RWPE1 (cell line): ENCODE results near the gene GPC6.

Source experiments
- CTCF ChIA-PET: fragments of 350-600 bp; sonication (Branson Sonifier 250); formaldehyde crosslinking; extraction: SDS; loops from one replicate; lab custom pipeline; 2021; lab: Yijun Ruan, JAX
- POLR2A ChIA-PET: fragments of 400-600 bp; formaldehyde crosslinking; extraction: SDS; loops from one replicate; lab custom pipeline; 2020; ENCODE audit warnings: antibody characterized with exemption; ENCODE audit not compliant: low non-redundant PET; lab: Yijun Ruan, JAX
- DNase-seq: peaks from one replicate; pipeline ENCODE4 v3.0.0; 2012; ENCODE audit warnings: low spot score
- H3K27ac ChIP-seq: fragments of 450-650 bp; 2 replicates; pipeline ENCODE4 v1.5.1; 2017
- TF ChIP-seq, protein P1 (sequence below): fragments of 450-650 bp; conservative IDR thresholded peaks from 2 replicates; pipeline ENCODE4 v1.5.1; 2017; ENCODE audit warnings: low read depth, mild to moderate bottlenecking

GPC6 gene

DNA sequence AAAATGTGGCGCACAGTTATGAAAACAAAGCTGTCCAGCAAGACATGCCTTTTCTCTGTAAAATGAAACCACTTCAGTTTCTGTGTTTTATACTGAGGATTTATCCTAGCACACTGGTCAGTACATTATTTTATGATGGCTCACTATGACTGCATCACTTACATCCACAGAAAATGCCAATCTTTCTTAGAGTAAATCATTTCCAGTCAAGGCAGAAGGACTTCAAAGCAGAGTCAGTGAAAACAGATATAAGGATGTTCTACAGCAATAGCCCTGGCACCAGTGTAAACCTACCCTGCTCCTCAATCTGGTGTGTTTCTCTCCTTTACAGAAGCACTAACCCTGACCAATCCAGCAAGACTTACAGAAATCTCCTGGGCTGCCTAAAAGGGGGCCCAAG, 473.5 kb downstream of the GPC6 start:
- TF ChIP-seq, protein P1, sequence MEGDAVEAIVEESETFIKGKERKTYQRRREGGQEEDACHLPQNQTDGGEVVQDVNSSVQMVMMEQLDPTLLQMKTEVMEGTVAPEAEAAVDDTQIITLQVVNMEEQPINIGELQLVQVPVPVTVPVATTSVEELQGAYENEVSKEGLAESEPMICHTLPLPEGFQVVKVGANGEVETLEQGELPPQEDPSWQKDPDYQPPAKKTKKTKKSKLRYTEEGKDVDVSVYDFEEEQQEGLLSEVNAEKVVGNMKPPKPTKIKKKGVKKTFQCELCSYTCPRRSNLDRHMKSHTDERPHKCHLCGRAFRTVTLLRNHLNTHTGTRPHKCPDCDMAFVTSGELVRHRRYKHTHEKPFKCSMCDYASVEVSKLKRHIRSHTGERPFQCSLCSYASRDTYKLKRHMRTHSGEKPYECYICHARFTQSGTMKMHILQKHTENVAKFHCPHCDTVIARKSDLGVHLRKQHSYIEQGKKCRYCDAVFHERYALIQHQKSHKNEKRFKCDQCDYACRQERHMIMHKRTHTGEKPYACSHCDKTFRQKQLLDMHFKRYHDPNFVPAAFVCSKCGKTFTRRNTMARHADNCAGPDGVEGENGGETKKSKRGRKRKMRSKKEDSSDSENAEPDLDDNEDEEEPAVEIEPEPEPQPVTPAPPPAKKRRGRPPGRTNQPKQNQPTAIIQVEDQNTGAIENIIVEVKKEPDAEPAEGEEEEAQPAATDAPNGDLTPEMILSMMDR, result no peak
- no peak overlapping the region for H3K27ac ChIP-seq
- ChIA-PET CTCF (interaction anchor here (0.8 kb wide), 1 partner anchor 229 kb away, joined by 3 read pairs; no protein-coding TSS in a partner anchor), POLR2A (no interaction called here)
- DNase-seq, result no peak

DNA sequence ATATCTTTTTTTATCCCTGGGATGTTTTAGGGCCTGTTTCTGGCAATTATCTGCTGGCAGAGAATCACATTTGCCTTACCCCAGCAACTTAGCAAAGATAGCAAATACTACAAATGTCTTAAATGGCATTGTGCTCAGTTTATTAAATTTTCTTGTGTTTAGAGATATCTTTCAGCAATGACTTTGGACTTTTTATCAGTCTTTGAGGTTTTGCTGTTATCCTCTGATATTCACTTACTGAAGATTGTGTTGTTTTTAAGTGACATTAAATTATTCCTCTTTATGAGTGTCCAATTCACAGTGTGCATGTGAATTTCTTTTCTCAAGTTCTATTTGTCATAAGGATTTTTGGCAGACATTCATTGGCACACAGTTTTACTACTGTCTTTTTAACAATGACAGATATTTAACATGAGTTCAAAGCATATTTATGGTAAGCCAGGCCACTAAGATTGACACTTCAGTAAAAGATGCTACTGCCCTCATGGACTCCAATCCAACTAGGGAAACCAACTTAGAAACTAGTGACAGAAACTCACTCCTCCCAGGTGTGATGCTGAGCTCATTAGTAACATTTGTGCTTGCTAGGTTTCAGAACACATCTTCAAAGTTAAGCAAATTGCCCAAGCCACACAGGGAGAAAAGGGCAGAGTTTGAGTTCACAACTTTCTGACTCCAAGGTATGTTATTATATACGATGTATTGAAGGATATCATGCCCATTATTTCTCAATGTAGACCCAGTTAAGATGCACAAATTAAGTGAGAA, 481.9 kb downstream of the GPC6 start:
- ChIA-PET CTCF (no interaction called here), POLR2A (no interaction called here)
- TF ChIP-seq, protein P1, result no peak
- DNase-seq, result no peak
- no peak overlapping the region for H3K27ac ChIP-seq

DNA sequence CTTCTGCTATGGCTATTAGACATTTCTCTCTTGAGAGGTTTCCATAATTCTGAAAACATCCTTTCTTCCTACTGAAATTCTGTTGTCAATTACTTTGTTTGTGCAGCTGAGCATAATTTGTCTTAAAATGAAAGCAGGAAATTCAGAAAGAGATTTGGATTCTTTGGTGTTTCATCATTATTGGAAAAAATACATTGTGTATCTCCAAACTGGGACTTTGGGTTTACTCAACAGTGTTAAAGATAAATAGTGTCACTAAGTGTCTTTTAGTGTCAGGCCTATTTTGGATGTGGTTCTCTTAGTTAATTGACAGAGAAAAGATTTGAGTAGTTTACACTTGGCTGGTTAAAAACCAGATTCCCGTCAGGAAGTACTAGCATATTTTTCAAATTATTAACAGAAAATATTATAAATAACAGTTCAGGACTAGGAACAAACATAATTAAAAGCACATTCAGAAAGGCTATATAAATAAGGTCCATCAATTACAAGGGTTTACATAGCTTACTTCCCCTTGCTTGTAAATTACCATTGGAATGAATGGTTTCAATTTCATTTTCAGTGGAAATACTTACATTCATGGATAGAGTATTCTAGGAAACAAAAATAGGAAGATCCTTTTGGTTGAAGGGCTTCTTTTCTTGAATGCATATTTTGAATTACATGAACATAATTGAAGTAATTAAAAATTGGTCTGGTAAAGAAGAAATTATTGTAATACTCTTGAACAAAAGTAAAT, 483.1 kb downstream of the GPC6 start:
- TF ChIP-seq, protein P1, result no peak
- ChIA-PET CTCF (interaction anchor here (0.6 kb wide), 1 partner anchor 532 kb away, joined by 3 read pairs; no protein-coding TSS in a partner anchor), POLR2A (no interaction called here)
- DNase-seq, result no peak
- no peak overlapping the region for H3K27ac ChIP-seq

DNA sequence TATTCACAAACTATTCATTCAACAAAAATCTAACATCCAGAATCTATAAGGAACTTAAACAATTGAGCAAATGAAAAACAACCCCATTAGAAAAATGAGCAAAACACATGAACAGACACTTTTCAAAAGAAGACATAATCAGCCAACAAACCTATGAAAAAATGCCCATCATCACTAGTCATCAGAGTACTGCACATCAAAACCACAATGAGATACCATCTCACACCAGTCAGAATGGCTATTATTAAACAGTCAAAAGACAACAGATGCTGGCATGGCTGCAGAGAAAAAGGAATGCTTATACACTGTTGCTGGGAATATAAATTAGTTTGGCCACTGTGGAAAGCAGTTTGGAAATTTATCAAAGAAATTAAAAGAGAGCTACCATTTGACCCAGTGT, 487.6 kb downstream of the GPC6 start:
- no peak overlapping the region for H3K27ac ChIP-seq
- POLR2A ChIA-PET, result no interaction called here
- CTCF ChIA-PET, result no interaction called here
- no peak for DNase-seq
- TF ChIP-seq, protein P1, result no peak

DNA sequence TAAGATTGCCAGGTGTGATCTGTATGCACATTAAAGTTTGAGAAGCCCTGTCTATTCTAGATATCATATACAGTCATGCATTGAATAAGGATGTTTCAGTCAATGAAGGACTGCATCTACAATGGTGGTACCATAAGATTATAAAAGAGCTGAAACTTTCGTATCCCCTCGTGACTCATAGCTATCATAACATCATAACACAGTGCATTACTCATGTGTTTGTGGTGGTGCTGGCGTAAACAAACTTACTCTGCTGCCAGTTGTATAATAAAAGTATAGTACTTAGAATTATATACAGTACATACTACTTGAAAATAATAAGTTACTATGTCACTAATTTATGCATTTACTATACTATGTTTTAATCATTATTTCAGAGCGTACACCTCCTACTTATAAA, 489.3 kb downstream of the GPC6 start:
- CTCF ChIA-PET, result no interaction called here
- POLR2A ChIA-PET, result no interaction called here
- TF ChIP-seq, protein P1, result no peak
- no peak overlapping the region for H3K27ac ChIP-seq
- no peak for DNase-seq

DNA sequence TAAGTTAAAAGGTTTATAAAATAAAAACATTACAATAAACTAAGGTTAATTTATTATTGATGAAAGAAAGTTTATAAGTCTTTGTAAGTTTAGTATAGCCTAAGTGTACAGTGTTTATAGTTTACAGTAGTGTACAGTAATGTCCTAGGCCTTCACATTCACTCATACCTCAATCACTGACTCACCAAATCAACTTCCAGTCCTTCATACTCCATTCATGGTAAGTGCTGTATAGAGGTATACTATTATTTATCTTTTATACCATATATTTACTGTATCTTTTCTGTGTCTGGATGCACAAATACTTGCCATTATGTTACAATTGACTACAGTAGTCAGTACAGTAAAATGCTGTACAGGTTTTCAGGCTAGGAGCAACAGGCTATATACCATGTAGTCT, 490.0 kb downstream of the GPC6 start:
- no peak overlapping the region for H3K27ac ChIP-seq
- POLR2A ChIA-PET, result no interaction called here
- DNase-seq, result no peak
- CTCF ChIA-PET, result no interaction called here
- TF ChIP-seq, protein P1, result no peak
